Measurements from ENCODE around the gene GPR158.

The GPR158 gene

GRCh38 chr10:25296324-25296723 lies 121.5 kb downstream of the GPR158 start:
- TF ChIP-seq CTCF (IDR thresholded peaks at IDR 0.05; ENCODE audit: insufficient read depth, low read length) = no peak
- TF ChIP-seq REST (IDR thresholded peaks at IDR 0.05; ENCODE audit: insufficient replicate concordance, low read depth) = no peak
- TF ChIP-seq SPI1 (IDR thresholded peaks at IDR 0.05; ENCODE audit: borderline replicate concordance, low read depth) = no peak
- Histone ChIP-seq H3K27ac (replicated peaks) (no peak overlapping the region), H3K27me3 (ENCODE audit: insufficient read depth, poor library complexity, severe bottlenecking) (no peaks in the 10 kb centered on the region), H3K4me3 (replicated peaks; ENCODE audit: insufficient read depth, low read length) (no peak overlapping the region)
- no peak for DNase-seq (ENCODE audit: low read depth in 1 of 2, low spot score in 1 of 2)

GRCh38 chr10:25297466-25297865 lies 122.7 kb downstream of the GPR158 start:
- Histone ChIP-seq H3K27me3 (ENCODE audit: insufficient read depth, poor library complexity, severe bottlenecking) (no peaks in the 10 kb centered on the region), H3K4me3 (replicated peaks; ENCODE audit: insufficient read depth, low read length) (no peak overlapping the region), H3K27ac (replicated peaks) (no peak overlapping the region)
- no peak for DNase-seq (ENCODE audit: low read depth in 1 of 2, low spot score in 1 of 2)
- TF ChIP-seq CTCF (IDR thresholded peaks at IDR 0.05; ENCODE audit: insufficient read depth, low read length) (no peak), REST (IDR thresholded peaks at IDR 0.05; ENCODE audit: insufficient replicate concordance, low read depth) (no peak), SPI1 (IDR thresholded peaks at IDR 0.05; ENCODE audit: borderline replicate concordance, low read depth) (no peak), GABPA (IDR thresholded peaks at IDR 0.05; ENCODE audit: low read depth) (no peak), POLR2AphosphoS5 (IDR thresholded peaks at IDR 0.05; ENCODE audit: low read depth) (no peak)

- no peaks in the 10 kb centered on the region for H3K27me3 ChIP-seq (ENCODE audit: insufficient read depth, poor library complexity, severe bottlenecking)
- DNase-seq (ENCODE audit: low read depth in 1 of 2, low spot score in 1 of 2) = no peak
- no peak overlapping the region for H3K4me3 ChIP-seq (replicated peaks; ENCODE audit: insufficient read depth, low read length)
- no peak for TF ChIP-seq SPI1 (IDR thresholded peaks at IDR 0.05; ENCODE audit: borderline replicate concordance, low read depth)
- no peak for TF ChIP-seq CTCF (IDR thresholded peaks at IDR 0.05; ENCODE audit: insufficient read depth, low read length)
- no peak for TF ChIP-seq POLR2AphosphoS5 (IDR thresholded peaks at IDR 0.05; ENCODE audit: low read depth)
- no peak for TF ChIP-seq REST (IDR thresholded peaks at IDR 0.05; ENCODE audit: insufficient replicate concordance, low read depth)
- no peak for TF ChIP-seq GABPA (IDR thresholded peaks at IDR 0.05; ENCODE audit: low read depth)
- no peak overlapping the region for H3K27ac ChIP-seq (replicated peaks)
Measured at GRCh38 chr10:25300073-25300472, 125.3 kb downstream of the GPR158 start.

Data from HL-60 (cell line).